Measurements from ENCODE around the gene HS6ST2. TPM values are rescaled to one million over a fixed set of nuclear protein-coding genes. Genes with fewer than 3 reads are reported as not detected.
A peak's percentile ranks its signal among the peaks of the same experiment; 100 is the strongest.

Gene HS6ST2
- total and polyA plus RNA-seq, 4 donors, result 11.4 to 73.1 (median 53.1) TPM

GRCh38 chrX:132810964-132811712 is 147.3 kb downstream of the HS6ST2 start:
- peaks cover 10% of the 10 kb centered on the region for H3K27me3 ChIP-seq (ENCODE audit: control insufficient read depth, insufficient read depth, low read length)
- H3K9me3 ChIP-seq (ENCODE audit: control insufficient read depth, insufficient read depth, low read length), result no peaks in the 10 kb centered on the region
- no peaks in the 10 kb centered on the region for H3K36me3 ChIP-seq (ENCODE audit: control insufficient read depth, insufficient read depth, low read length)
- no peak overlapping the region for H3K4me3 ChIP-seq (ENCODE audit: low read depth, low read length)
- H3K27ac ChIP-seq (ENCODE audit: low read depth, low read length), result no peak overlapping the region
- no peaks in the 10 kb centered on the region for H3K4me1 ChIP-seq (ENCODE audit: control insufficient read depth, insufficient read depth, low read length)
- WGBS (ENCODE audit: insufficient coverage), result 100% methylated on average over 1 of the region's 5 CpGs
- DNase-seq (ENCODE audit: low read depth in 4 of 6, low spot score in 6 of 6), result no peak

GRCh38 chrX:132810488-132810887 is 147.9 kb downstream of the HS6ST2 start:
- Histone ChIP-seq H3K36me3 (ENCODE audit: control insufficient read depth, insufficient read depth, low read length) (no peaks in the 10 kb centered on the region), H3K4me1 (ENCODE audit: control insufficient read depth, insufficient read depth, low read length) (no peaks in the 10 kb centered on the region), H3K4me3 (ENCODE audit: low read depth, low read length) (no peak overlapping the region), H3K9me3 (ENCODE audit: control insufficient read depth, insufficient read depth, low read length) (no peaks in the 10 kb centered on the region), H3K27ac (ENCODE audit: low read depth, low read length) (no peak overlapping the region), H3K27me3 (ENCODE audit: control insufficient read depth, insufficient read depth, low read length) (peaks cover 10% of the 10 kb centered on the region)
- DNase-seq (ENCODE audit: low read depth in 4 of 6, low spot score in 6 of 6), result no peak
- WGBS (ENCODE audit: insufficient coverage), result 60% methylated on average over 1 of the region's 3 CpGs

GRCh38 chrX:132809581-132809980 is 148.8 kb downstream of the HS6ST2 start:
- H3K9me3 ChIP-seq (ENCODE audit: control insufficient read depth, insufficient read depth, low read length), result no peaks in the 10 kb centered on the region
- DNase-seq (ENCODE audit: low read depth in 4 of 6, low spot score in 6 of 6), result no peak
- no peaks in the 10 kb centered on the region for H3K4me1 ChIP-seq (ENCODE audit: control insufficient read depth, insufficient read depth, low read length)
- H3K27me3 ChIP-seq (ENCODE audit: control insufficient read depth, insufficient read depth, low read length), result peaks cover 16% of the 10 kb centered on the region
- no peak overlapping the region for H3K27ac ChIP-seq (ENCODE audit: low read depth, low read length)
- H3K4me3 ChIP-seq (ENCODE audit: low read depth, low read length), result no peak overlapping the region
- 80% methylated on average over 1 of the region's 2 CpGs for WGBS (ENCODE audit: insufficient coverage)
- H3K36me3 ChIP-seq (ENCODE audit: control insufficient read depth, insufficient read depth, low read length), result no peaks in the 10 kb centered on the region

GRCh38 chrX:132807411-132808030 is 150.9 kb downstream of the HS6ST2 start:
- no peak overlapping the region for H3K27ac ChIP-seq (ENCODE audit: low read depth, low read length)
- WGBS (ENCODE audit: insufficient coverage), result 67% methylated on average over 8 of the region's 9 CpGs
- no peaks in the 10 kb centered on the region for H3K4me1 ChIP-seq (ENCODE audit: control insufficient read depth, insufficient read depth, low read length)
- no peaks in the 10 kb centered on the region for H3K9me3 ChIP-seq (ENCODE audit: control insufficient read depth, insufficient read depth, low read length)
- H3K27me3 ChIP-seq (ENCODE audit: control insufficient read depth, insufficient read depth, low read length), result peaks cover 11% of the 10 kb centered on the region
- H3K36me3 ChIP-seq (ENCODE audit: control insufficient read depth, insufficient read depth, low read length), result no peaks in the 10 kb centered on the region
- H3K4me3 ChIP-seq (ENCODE audit: low read depth, low read length), result no peak overlapping the region
- peak in 1 of 6 donors; percentile 58 for DNase-seq (ENCODE audit: low read depth in 4 of 6, low spot score in 6 of 6)

- WGBS (ENCODE audit: insufficient coverage), result 79% methylated on average over 3 of the region's 4 CpGs
- H3K4me3 ChIP-seq (ENCODE audit: low read depth, low read length), result no peak overlapping the region
- H3K27ac ChIP-seq (ENCODE audit: low read depth, low read length), result no peak overlapping the region
- H3K36me3 ChIP-seq (ENCODE audit: control insufficient read depth, insufficient read depth, low read length), result no peaks in the 10 kb centered on the region
- peaks cover 5% of the 10 kb centered on the region for H3K27me3 ChIP-seq (ENCODE audit: control insufficient read depth, insufficient read depth, low read length)
- H3K4me1 ChIP-seq (ENCODE audit: control insufficient read depth, insufficient read depth, low read length), result no peaks in the 10 kb centered on the region
- no peaks in the 10 kb centered on the region for H3K9me3 ChIP-seq (ENCODE audit: control insufficient read depth, insufficient read depth, low read length)
- DNase-seq (ENCODE audit: low read depth in 4 of 6, low spot score in 6 of 6), result no peak
Measured at GRCh38 chrX:132802033-132802432, 156.4 kb downstream of the HS6ST2 start.

- Histone ChIP-seq H3K4me3 (ENCODE audit: low read depth, low read length) (no peak overlapping the region), H3K27me3 (ENCODE audit: control insufficient read depth, insufficient read depth, low read length) (no peaks in the 10 kb centered on the region), H3K27ac (ENCODE audit: low read depth, low read length) (no peak overlapping the region), H3K36me3 (ENCODE audit: control insufficient read depth, insufficient read depth, low read length) (no peaks in the 10 kb centered on the region), H3K4me1 (ENCODE audit: control insufficient read depth, insufficient read depth, low read length) (no peaks in the 10 kb centered on the region), H3K9me3 (ENCODE audit: control insufficient read depth, insufficient read depth, low read length) (no peaks in the 10 kb centered on the region)
- WGBS (ENCODE audit: insufficient coverage), result no CpG with 5 or more reads among the region's 4 CpGs
- no peak for DNase-seq (ENCODE audit: low read depth in 4 of 6, low spot score in 6 of 6)
Measured at GRCh38 chrX:132795181-132795580, 163.2 kb downstream of the HS6ST2 start.

GRCh38 chrX:132791714-132792113 is 166.7 kb downstream of the HS6ST2 start:
- Histone ChIP-seq H3K36me3 (ENCODE audit: control insufficient read depth, insufficient read depth, low read length) (no peaks in the 10 kb centered on the region), H3K27ac (ENCODE audit: low read depth, low read length) (no peak overlapping the region), H3K27me3 (ENCODE audit: control insufficient read depth, insufficient read depth, low read length) (no peaks in the 10 kb centered on the region), H3K4me3 (ENCODE audit: low read depth, low read length) (no peak overlapping the region), H3K9me3 (ENCODE audit: control insufficient read depth, insufficient read depth, low read length) (peaks cover 2% of the 10 kb centered on the region), H3K4me1 (ENCODE audit: control insufficient read depth, insufficient read depth, low read length) (no peaks in the 10 kb centered on the region)
- no peak for DNase-seq (ENCODE audit: low read depth in 4 of 6, low spot score in 6 of 6)
- no CpG with 5 or more reads among the region's 2 CpGs for WGBS (ENCODE audit: insufficient coverage)

- DNase-seq (ENCODE audit: low read depth in 4 of 6, low spot score in 6 of 6), result no peak
- no peak overlapping the region for H3K27ac ChIP-seq (ENCODE audit: low read depth, low read length)
- peaks cover 3% of the 10 kb centered on the region for H3K27me3 ChIP-seq (ENCODE audit: control insufficient read depth, insufficient read depth, low read length)
- WGBS (ENCODE audit: insufficient coverage), result no CpG with 5 or more reads among the region's 2 CpGs
- H3K36me3 ChIP-seq (ENCODE audit: control insufficient read depth, insufficient read depth, low read length), result no peaks in the 10 kb centered on the region
- no peak overlapping the region for H3K4me3 ChIP-seq (ENCODE audit: low read depth, low read length)
- H3K4me1 ChIP-seq (ENCODE audit: control insufficient read depth, insufficient read depth, low read length), result no peaks in the 10 kb centered on the region
- H3K9me3 ChIP-seq (ENCODE audit: control insufficient read depth, insufficient read depth, low read length), result peaks cover 2% of the 10 kb centered on the region
Measured at GRCh38 chrX:132790329-132790728, 168.1 kb downstream of the HS6ST2 start.

- Histone ChIP-seq H3K27me3 (ENCODE audit: control insufficient read depth, insufficient read depth, low read length) (peaks cover 3% of the 10 kb centered on the region), H3K4me1 (ENCODE audit: control insufficient read depth, insufficient read depth, low read length) (no peaks in the 10 kb centered on the region), H3K27ac (ENCODE audit: low read depth, low read length) (no peak overlapping the region), H3K36me3 (ENCODE audit: control insufficient read depth, insufficient read depth, low read length) (no peaks in the 10 kb centered on the region), H3K9me3 (ENCODE audit: control insufficient read depth, insufficient read depth, low read length) (peaks cover 2% of the 10 kb centered on the region), H3K4me3 (ENCODE audit: low read depth, low read length) (no peak overlapping the region)
- no peak for DNase-seq (ENCODE audit: low read depth in 4 of 6, low spot score in 6 of 6)
- WGBS (ENCODE audit: insufficient coverage), result 80% methylated on average over 1 of the region's 1 CpG
Measured at GRCh38 chrX:132786217-132786616, 172.2 kb downstream of the HS6ST2 start.

- Histone ChIP-seq H3K9me3 (ENCODE audit: control insufficient read depth, insufficient read depth, low read length) (no peaks in the 10 kb centered on the region), H3K4me3 (ENCODE audit: low read depth, low read length) (no peak overlapping the region), H3K27me3 (ENCODE audit: control insufficient read depth, insufficient read depth, low read length) (peaks cover 4% of the 10 kb centered on the region), H3K4me1 (ENCODE audit: control insufficient read depth, insufficient read depth, low read length) (peaks cover 2% of the 10 kb centered on the region), H3K27ac (ENCODE audit: low read depth, low read length) (no peak overlapping the region), H3K36me3 (ENCODE audit: control insufficient read depth, insufficient read depth, low read length) (no peaks in the 10 kb centered on the region)
- peak in 4 of 6 donors; percentile 16 to 91 (median 20) for DNase-seq (ENCODE audit: low read depth in 4 of 6, low spot score in 6 of 6)
Measured at GRCh38 chrX:132778917-132779316, 179.5 kb downstream of the HS6ST2 start.
